MM.1S (cell line): Measurements from ENCODE around the gene ENPP1.

ENCODE experiments used
- DNase-seq: peaks from one replicate; pipeline ENCODE4 v3.0.0-alpha.2; 2015
- H2AFZ ChIP-seq: fragments of 300-600 bp; sonication (generic); 2 replicates; pipeline ENCODE4 v1.6.0; 2016; ENCODE audit warnings: antibody characterized with exemption, low read length
- H3F3A ChIP-seq: fragments of 300-600 bp; sonication (generic); 2 replicates; pipeline ENCODE4 v1.6.1; 2016; ENCODE audit warnings: mild to moderate bottlenecking, antibody characterized with exemption, low read length, moderate library complexity, mixed read lengths; ENCODE audit not compliant: insufficient read depth
- H3K27ac ChIP-seq: fragments of 300-600 bp; sonication (generic); 2 replicates; pipeline ENCODE4 v1.5.1; 2016; ENCODE audit warnings: mild to moderate bottlenecking, low read length
- H3K27me3 ChIP-seq: fragments of 300-600 bp; sonication (generic); replicated peaks from 2 replicates; pipeline ENCODE4 v1.6.0; 2016; ENCODE audit warnings: low read length; ENCODE audit not compliant: insufficient read depth
- H3K36me3 ChIP-seq: fragments of 300-600 bp; sonication (generic); replicated peaks from 2 replicates; pipeline ENCODE4 v1.6.1; 2016; ENCODE audit warnings: mild to moderate bottlenecking, low read length, mixed read lengths; ENCODE audit not compliant: insufficient read depth
- H3K4me1 ChIP-seq: fragments of 300-600 bp; sonication (generic); 2 replicates; pipeline ENCODE4 v1.6.1; 2016; ENCODE audit warnings: low read length, mixed read lengths
- H3K4me2 ChIP-seq: fragments of 300-600 bp; sonication (generic); 2 replicates; pipeline ENCODE4 v1.6.0; 2016; ENCODE audit warnings: low read depth, low read length
- H3K4me3 ChIP-seq: fragments of 300-600 bp; sonication (generic); 2 replicates; pipeline ENCODE4 v1.5.1; 2016; ENCODE audit warnings: low read length, mixed read lengths
- H3K79me2 ChIP-seq: fragments of 300-600 bp; sonication (generic); 2 replicates; pipeline ENCODE4 v1.6.1; 2016; ENCODE audit warnings: mixed run types, low read length, mixed read lengths
- H3K9ac ChIP-seq: fragments of 300-600 bp; sonication (generic); 2 replicates; pipeline ENCODE4 v1.6.1; 2016; ENCODE audit warnings: low read length, mixed read lengths
- H3K9me2 ChIP-seq: fragments of 300-600 bp; sonication (generic); replicated peaks from 2 replicates; pipeline ENCODE4 v1.6.1; 2016; ENCODE audit warnings: mild to moderate bottlenecking, low read length, mixed read lengths; ENCODE audit not compliant: insufficient read depth
- H3K9me3 ChIP-seq: fragments of 300-600 bp; sonication (generic); replicated peaks from 2 replicates; pipeline ENCODE4 v1.6.1; 2016; ENCODE audit warnings: mild to moderate bottlenecking, low read length, mixed read lengths; ENCODE audit not compliant: insufficient read depth
- H4K20me1 ChIP-seq: fragments of 300-600 bp; sonication (generic); 2 replicates; pipeline ENCODE4 v1.6.1; 2016; ENCODE audit warnings: mild to moderate bottlenecking, low read length, moderate library complexity, mixed read lengths; ENCODE audit not compliant: insufficient read depth
- EZH2 ChIP-seq: fragments of 300-600 bp; sonication (generic); optimal IDR thresholded peaks from 2 replicates; pipeline ENCODE3; 2017; ENCODE audit warnings: low read depth, mild to moderate bottlenecking, antibody characterized with exemption, low read length, mixed read lengths
- EZH2phosphoT487 ChIP-seq: fragments of 300-600 bp; sonication (generic); IDR thresholded peaks from 2 replicates; pipeline ENCODE4 v1.6.1; 2018; ENCODE audit warnings: antibody characterized with exemption, low read length
- TF ChIP-seq, protein P1 (sequence below): fragments of 300-600 bp; sonication (generic); IDR thresholded peaks from 2 replicates; pipeline ENCODE4 v1.5.1; 2016; ENCODE audit warnings: antibody characterized with exemption, low read length, mixed read lengths

Gene ENPP1

DNA sequence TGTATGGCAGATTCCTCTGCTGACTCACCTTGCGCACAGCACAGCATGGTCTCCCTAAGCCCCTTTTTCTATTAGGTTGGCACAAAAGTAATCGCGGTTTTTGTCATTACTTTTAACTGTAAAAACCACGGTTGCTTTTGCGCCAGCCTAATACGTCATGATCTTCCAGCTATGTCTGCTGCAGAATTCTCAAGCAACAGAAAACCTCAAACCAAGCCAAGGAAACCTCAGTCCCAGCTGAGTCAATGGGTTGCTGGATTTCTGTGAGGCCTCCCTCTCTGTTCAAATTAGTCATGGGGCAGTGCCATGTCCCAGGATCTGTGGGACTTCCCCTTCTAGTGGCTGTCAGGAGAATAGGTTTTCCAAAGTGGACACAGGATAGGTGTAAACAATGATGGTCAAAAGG is 15.7 kb upstream of the ENPP1 start:
- Histone ChIP-seq H3K9me2 (no peaks in the 10 kb centered on the region), H3K27me3 (no peaks in the 10 kb centered on the region), H3K9me3 (no peaks in the 10 kb centered on the region), H3K9ac (no peak overlapping the region), H3K36me3 (no peaks in the 10 kb centered on the region), H3F3A (no peaks in the 10 kb centered on the region), H3K4me1 (no peaks in the 10 kb centered on the region), H3K4me2 (no peak overlapping the region), H4K20me1 (no peaks in the 10 kb centered on the region), H2AFZ (no peak overlapping the region), H3K27ac (no peak overlapping the region), H3K4me3 (no peak overlapping the region), H3K79me2 (no peaks in the 10 kb centered on the region)
- DNase-seq: no peak
- TF ChIP-seq EZH2phosphoT487: no peak
- TF ChIP-seq, protein P1, sequence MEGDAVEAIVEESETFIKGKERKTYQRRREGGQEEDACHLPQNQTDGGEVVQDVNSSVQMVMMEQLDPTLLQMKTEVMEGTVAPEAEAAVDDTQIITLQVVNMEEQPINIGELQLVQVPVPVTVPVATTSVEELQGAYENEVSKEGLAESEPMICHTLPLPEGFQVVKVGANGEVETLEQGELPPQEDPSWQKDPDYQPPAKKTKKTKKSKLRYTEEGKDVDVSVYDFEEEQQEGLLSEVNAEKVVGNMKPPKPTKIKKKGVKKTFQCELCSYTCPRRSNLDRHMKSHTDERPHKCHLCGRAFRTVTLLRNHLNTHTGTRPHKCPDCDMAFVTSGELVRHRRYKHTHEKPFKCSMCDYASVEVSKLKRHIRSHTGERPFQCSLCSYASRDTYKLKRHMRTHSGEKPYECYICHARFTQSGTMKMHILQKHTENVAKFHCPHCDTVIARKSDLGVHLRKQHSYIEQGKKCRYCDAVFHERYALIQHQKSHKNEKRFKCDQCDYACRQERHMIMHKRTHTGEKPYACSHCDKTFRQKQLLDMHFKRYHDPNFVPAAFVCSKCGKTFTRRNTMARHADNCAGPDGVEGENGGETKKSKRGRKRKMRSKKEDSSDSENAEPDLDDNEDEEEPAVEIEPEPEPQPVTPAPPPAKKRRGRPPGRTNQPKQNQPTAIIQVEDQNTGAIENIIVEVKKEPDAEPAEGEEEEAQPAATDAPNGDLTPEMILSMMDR: no peak
- TF ChIP-seq EZH2: no peak

DNA sequence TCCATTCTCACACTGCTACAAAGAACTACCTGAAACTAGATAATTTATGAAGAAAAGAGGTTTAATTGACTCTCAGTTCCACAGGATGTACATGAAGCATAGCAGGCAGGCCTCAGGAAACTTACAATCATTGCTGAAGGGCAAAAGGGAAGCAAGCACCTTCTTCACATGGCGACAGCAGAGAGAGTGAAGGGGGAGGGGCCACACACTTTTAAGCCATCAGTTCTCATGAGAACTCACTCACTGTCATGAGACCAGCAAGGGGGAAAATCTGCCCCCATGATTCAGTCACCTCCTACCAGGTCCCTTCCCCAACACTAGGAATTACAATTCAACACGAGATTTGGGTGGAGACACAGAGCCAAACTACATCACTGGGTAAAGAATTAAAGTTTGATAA is 12.5 kb upstream of the ENPP1 start:
- H3K79me2 ChIP-seq: no peaks in the 10 kb centered on the region
- no peak overlapping the region for H3K27ac ChIP-seq
- no peak for DNase-seq
- H3K4me2 ChIP-seq: no peak overlapping the region
- H3F3A ChIP-seq: no peaks in the 10 kb centered on the region
- no peaks in the 10 kb centered on the region for H4K20me1 ChIP-seq
- no peak overlapping the region for H3K9ac ChIP-seq
- no peaks in the 10 kb centered on the region for H3K27me3 ChIP-seq
- H3K9me2 ChIP-seq: no peaks in the 10 kb centered on the region
- H3K4me3 ChIP-seq: no peak overlapping the region
- H3K4me1 ChIP-seq: no peaks in the 10 kb centered on the region
- TF ChIP-seq EZH2 (no peak), EZH2phosphoT487 (no peak)
- TF ChIP-seq, protein P1: no peak
- no peak overlapping the region for H2AFZ ChIP-seq
- H3K9me3 ChIP-seq: no peaks in the 10 kb centered on the region
- H3K36me3 ChIP-seq: no peaks in the 10 kb centered on the region

DNA sequence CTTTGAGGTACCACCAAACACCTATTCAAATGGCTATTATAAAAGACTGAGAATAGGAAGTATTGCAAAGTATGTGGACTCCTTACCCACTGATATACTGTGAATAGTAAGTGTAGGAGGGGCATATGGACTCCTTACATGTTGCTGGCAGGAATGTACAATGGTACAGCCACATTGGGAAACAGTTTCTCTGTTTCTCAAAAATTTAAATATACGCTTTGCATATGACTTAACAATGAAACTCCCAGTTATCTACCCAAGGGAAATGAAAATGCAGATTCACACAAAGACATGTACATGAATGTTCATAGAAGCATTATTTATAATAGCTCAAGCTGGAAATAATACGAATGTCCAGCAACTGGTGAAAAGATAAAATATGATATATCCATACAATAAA is 5.5 kb upstream of the ENPP1 start:
- H3F3A ChIP-seq: peaks cover 4% of the 10 kb centered on the region; the same call in 1 of the 2 replicates
- no peaks in the 10 kb centered on the region for H4K20me1 ChIP-seq
- TF ChIP-seq EZH2 (no peak), EZH2phosphoT487 (no peak)
- TF ChIP-seq, protein P1: no peak
- no peak overlapping the region for H2AFZ ChIP-seq
- no peaks in the 10 kb centered on the region for H3K9me3 ChIP-seq
- H3K9me2 ChIP-seq: no peaks in the 10 kb centered on the region
- H3K27ac ChIP-seq: no peak overlapping the region
- H3K4me1 ChIP-seq: no peaks in the 10 kb centered on the region
- H3K4me2 ChIP-seq: no peak overlapping the region
- H3K79me2 ChIP-seq: no peaks in the 10 kb centered on the region
- no peaks in the 10 kb centered on the region for H3K36me3 ChIP-seq
- no peaks in the 10 kb centered on the region for H3K27me3 ChIP-seq
- H3K9ac ChIP-seq: no peak overlapping the region
- H3K4me3 ChIP-seq: no peak overlapping the region
- DNase-seq: no peak
